ENCODE data around the gene KHDRBS1.

DNA sequence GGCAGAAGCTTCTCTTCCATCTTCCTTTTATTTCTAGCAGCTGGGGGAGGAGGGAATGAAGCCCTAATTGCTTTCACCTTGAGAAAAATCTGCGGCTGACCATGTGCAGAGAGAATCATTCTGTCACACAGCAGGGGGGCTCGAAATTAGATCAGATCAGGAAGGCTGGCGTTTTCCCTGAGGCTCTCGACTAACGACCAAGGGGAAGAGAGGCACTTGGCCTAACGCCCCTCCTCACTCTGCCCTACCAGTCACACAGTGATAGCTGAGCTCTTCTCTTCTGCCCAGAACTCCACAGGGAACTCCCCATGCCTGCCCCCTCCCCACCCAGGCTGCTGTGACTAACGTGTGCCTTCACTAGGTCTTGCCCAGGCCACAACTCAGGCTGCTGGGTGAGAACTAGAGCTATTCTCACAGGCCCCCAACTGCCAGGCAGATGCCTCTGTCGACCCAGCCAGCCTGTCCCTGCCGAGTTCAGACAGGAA is 26.5 kb upstream of the KHDRBS1 start:
- TF ChIP-seq, protein P1, sequence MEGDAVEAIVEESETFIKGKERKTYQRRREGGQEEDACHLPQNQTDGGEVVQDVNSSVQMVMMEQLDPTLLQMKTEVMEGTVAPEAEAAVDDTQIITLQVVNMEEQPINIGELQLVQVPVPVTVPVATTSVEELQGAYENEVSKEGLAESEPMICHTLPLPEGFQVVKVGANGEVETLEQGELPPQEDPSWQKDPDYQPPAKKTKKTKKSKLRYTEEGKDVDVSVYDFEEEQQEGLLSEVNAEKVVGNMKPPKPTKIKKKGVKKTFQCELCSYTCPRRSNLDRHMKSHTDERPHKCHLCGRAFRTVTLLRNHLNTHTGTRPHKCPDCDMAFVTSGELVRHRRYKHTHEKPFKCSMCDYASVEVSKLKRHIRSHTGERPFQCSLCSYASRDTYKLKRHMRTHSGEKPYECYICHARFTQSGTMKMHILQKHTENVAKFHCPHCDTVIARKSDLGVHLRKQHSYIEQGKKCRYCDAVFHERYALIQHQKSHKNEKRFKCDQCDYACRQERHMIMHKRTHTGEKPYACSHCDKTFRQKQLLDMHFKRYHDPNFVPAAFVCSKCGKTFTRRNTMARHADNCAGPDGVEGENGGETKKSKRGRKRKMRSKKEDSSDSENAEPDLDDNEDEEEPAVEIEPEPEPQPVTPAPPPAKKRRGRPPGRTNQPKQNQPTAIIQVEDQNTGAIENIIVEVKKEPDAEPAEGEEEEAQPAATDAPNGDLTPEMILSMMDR (IDR thresholded peaks at IDR 0.05), result no peak
- TF ChIP-seq POLR2A (IDR thresholded peaks at IDR 0.05; ENCODE audit: low read depth), result no peak
